Kidney (tissue), 14 donors: ENCODE results near the gene PROCR. TPM values are rescaled to one million over a fixed set of nuclear protein-coding genes. Genes with fewer than 3 reads are reported as not detected.

Experiments
- DNase-seq, 5 donors: peaks; one replicate each; pipeline ENCODE4 v3.0.0-alpha.2; 2013 to 2020
- FAIRE-seq: peaks from 2 replicates; lab custom pipeline; 2012; peaks lifted over from hg19 to GRCh38; lab: Jason Lieb, UNC
- H3K27ac ChIP-seq, 2 donors: one replicate each; pipeline ENCODE4 v1.7.0; 2013; ENCODE audit warnings: low read depth in 2 of 2, low read length in 2 of 2, inconsistent platforms in 1 of 2
- H3K27me3 ChIP-seq: one replicate; pipeline ENCODE4 v1.7.1; 2013; ENCODE audit warnings: low read length, inconsistent platforms; ENCODE audit not compliant: control insufficient read depth, insufficient read depth
- H3K36me3 ChIP-seq, 3 donors: one replicate each; pipeline versions ENCODE4 v1.7.0 to v1.7.1; 2013; ENCODE audit warnings: low read length in 3 of 3, control low read depth in 1 of 3, inconsistent platforms in 1 of 3; ENCODE audit not compliant: insufficient read depth in 3 of 3, control insufficient read depth in 2 of 3
- H3K4me1 ChIP-seq, 3 donors: one replicate each; pipeline versions ENCODE4 v1.7.0 to v1.7.1; 2013; ENCODE audit warnings: low read length in 3 of 3, inconsistent platforms in 1 of 3, low read depth in 1 of 3; ENCODE audit not compliant: control insufficient read depth in 2 of 3, insufficient read depth in 2 of 3
- H3K4me3 ChIP-seq, 3 donors: one replicate each; pipeline versions ENCODE4 v1.7.0 to v1.8.1; 2013; ENCODE audit warnings: low read length in 3 of 3, control low read depth in 1 of 3, inconsistent platforms in 1 of 3
- H3K9ac ChIP-seq, 3 donors: one replicate each; pipeline versions ENCODE4 v1.7.0 to v1.7.1; 2013; ENCODE audit warnings: low read length in 3 of 3, control low read depth in 1 of 3, inconsistent platforms in 1 of 3
- H3K9me3 ChIP-seq, 3 donors: one replicate each; pipeline versions ENCODE4 v1.7.0 to v1.7.1; 2013; ENCODE audit warnings: low read length in 3 of 3, control low read depth in 1 of 3, inconsistent platforms in 1 of 3; ENCODE audit not compliant: control insufficient read depth in 2 of 3, insufficient read depth in 1 of 3
- intact Hi-C: fragments of 100-400 bp; cut with DNase I; formaldehyde crosslinking; loops from one replicate; pipeline ENCODE4 v1.11.1; 2022
- polyA plus RNA-seq: library from polyadenylated mRNA; stranded (reverse); fragments of 350-450 nt; fragmentation: Illumina TruSeq; extraction: RNeasy Lipid Tissue Mini Kit (QIAGEN cat#74804); gene quantifications from one replicate; pipeline ENCODE4 v1.2.3, GENCODE V29; 2014; ENCODE audit warnings: low read depth, low replicate concordance; ENCODE audit not compliant: insufficient read depth
- total RNA-seq: library from RNA; stranded (reverse); fragmentation: NEBNext Ultra II Directional; extraction: Animal tissue kit (Norgen Biotek cat#: 25700); gene quantifications from one replicate; pipeline ENCODE4 v1.2.1, GENCODE V29; 2021
- TF ChIP-seq, protein P1 (sequence below): IDR thresholded peaks from 3 replicates; pipeline ENCODE4 v1.5.1; 2012; ENCODE audit warnings: mild to moderate bottlenecking, moderate library complexity, borderline replicate concordance; ENCODE audit not compliant: insufficient read depth; ENCODE audit errors: extremely low read depth
- donor health status: control.
- donor health status: control.
- donor health status: control.
- donor health status: control.
- donor health status: control.
- donor health status: DM: yes; HTN: yes; CAD: no.
- donor health status: Normal renal cell carcinoma (clear cell type).

PROCR gene
- total and polyA plus RNA-seq, 2 donors from 2014 or later = 20.7 to 24.5 TPM

DNA sequence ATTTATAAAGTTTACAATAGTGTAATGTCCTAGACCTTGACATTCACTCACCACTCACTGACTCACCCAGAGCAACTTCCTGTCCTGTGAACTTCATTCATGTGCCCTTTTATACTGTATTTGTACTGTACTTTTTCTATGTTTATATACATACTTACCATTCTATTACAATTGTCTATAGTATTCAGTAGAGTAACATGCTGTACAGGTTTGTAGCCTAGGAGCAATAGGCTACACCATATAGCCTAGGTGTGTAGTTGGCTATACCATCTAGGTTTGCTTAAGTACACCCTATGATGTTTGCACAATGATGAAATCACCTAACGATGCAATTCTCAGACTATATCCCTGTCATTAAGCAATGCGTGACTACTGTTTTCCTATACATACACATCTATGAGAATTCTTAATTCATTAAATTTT lies 42.2 kb upstream of the PROCR start:
- H3K4me3 ChIP-seq = no peak overlapping the region
- no peak for DNase-seq
- no peaks in the 10 kb centered on the region for H3K9me3 ChIP-seq
- no peak overlapping the region for H3K9ac ChIP-seq
- peaks cover 5 to 30% (median 29%) of the 10 kb centered on the region in 3 donors for H3K36me3 ChIP-seq
- intact Hi-C loops = no loop called here
- TF ChIP-seq, protein P1, sequence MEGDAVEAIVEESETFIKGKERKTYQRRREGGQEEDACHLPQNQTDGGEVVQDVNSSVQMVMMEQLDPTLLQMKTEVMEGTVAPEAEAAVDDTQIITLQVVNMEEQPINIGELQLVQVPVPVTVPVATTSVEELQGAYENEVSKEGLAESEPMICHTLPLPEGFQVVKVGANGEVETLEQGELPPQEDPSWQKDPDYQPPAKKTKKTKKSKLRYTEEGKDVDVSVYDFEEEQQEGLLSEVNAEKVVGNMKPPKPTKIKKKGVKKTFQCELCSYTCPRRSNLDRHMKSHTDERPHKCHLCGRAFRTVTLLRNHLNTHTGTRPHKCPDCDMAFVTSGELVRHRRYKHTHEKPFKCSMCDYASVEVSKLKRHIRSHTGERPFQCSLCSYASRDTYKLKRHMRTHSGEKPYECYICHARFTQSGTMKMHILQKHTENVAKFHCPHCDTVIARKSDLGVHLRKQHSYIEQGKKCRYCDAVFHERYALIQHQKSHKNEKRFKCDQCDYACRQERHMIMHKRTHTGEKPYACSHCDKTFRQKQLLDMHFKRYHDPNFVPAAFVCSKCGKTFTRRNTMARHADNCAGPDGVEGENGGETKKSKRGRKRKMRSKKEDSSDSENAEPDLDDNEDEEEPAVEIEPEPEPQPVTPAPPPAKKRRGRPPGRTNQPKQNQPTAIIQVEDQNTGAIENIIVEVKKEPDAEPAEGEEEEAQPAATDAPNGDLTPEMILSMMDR = no peak
- no peak for FAIRE-seq
- no peak overlapping the region for H3K27ac ChIP-seq
- no peaks in the 10 kb centered on the region for H3K27me3 ChIP-seq
- H3K4me1 ChIP-seq = peaks cover 0 to 1% (median 0%) of the 10 kb centered on the region in 3 donors

DNA sequence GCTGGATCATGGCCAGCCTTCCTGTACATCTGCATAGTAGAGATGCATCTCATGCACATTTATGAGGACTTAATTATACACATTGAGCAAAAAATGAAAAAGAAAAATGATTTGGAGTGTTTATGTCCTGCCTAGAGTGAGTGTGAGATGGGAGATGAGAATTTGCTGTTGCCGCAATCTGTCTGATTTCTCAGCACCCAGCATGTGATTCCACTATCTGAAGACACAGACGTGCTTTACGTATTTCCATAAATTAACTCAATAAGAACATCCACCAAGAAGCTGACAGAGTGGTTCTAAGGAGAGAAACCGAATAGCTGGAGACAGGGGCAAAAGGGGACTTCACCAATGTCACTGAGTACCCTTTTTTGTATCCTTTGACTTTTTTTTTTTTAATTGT lies 39.9 kb upstream of the PROCR start:
- Histone ChIP-seq H3K27me3 (no peaks in the 10 kb centered on the region), H3K27ac (no peak overlapping the region), H3K4me3 (no peak overlapping the region), H3K9me3 (no peaks in the 10 kb centered on the region), H3K4me1 (peaks cover 0 to 2% (median 0%) of the 10 kb centered on the region in 3 donors), H3K9ac (no peak overlapping the region), H3K36me3 (peaks cover 5 to 28% (median 23%) of the 10 kb centered on the region in 3 donors)
- TF ChIP-seq, protein P1 = no peak
- FAIRE-seq = no peak
- intact Hi-C loops = no loop called here
- DNase-seq = no peak

DNA sequence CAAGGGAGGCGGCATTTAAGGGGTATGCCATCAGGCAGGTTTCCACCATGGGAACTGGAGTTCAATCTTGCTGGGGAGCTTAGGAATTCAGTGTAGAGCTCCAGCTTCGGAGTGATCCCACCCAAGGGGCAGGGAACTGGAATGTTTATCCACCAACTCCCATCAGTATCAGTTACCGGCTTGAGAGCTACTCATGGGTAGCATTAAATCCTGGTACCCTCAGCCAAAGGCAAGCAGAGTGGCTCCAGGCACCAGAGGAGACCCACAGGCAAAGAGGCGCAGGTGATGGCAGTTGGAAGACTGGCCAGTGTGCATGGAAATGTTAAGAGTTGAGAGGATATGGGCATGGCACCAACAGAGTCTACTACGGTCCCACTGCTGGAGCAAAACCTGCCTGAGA lies 38.8 kb upstream of the PROCR start:
- H3K9ac ChIP-seq = no peak overlapping the region
- H3K4me3 ChIP-seq = no peak overlapping the region
- peak in 3 of 5 donors; percentile 29 to 37 (median 31) for DNase-seq
- no peaks in the 10 kb centered on the region for H3K9me3 ChIP-seq
- FAIRE-seq = no peak
- no peak overlapping the region for H3K27ac ChIP-seq
- intact Hi-C loops = no loop called here
- TF ChIP-seq, protein P1 = no peak
- peaks cover 5 to 31% (median 25%) of the 10 kb centered on the region in 3 donors for H3K36me3 ChIP-seq
- H3K4me1 ChIP-seq = peaks cover 0 to 2% (median 0%) of the 10 kb centered on the region in 3 donors
- no peaks in the 10 kb centered on the region for H3K27me3 ChIP-seq

DNA sequence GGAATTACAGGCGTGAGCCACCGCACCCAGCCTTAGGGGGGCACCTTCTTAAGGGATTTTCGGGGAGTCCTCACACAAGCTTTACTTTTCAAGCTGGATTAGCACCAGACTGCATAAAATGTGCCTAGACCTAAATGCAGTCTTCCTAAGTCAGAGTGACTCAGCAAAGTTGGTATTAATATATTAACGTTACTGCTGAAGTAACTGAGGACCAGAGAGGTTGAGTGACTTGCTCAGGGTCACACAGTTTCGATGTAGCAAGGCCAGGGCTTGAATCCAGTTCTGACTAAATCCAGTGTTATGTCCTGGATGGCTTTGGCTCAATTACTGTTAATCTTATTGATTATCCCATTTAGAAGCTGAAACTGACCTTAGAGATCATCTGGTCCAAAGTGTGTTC lies 38.1 kb upstream of the PROCR start:
- TF ChIP-seq, protein P1 = no peak
- intact Hi-C loops = no loop called here
- Histone ChIP-seq H3K4me3 (no peak overlapping the region), H3K27me3 (no peaks in the 10 kb centered on the region), H3K9ac (no peak overlapping the region), H3K36me3 (peaks cover 5 to 34% (median 25%) of the 10 kb centered on the region in 3 donors), H3K27ac (no peak overlapping the region), H3K9me3 (no peaks in the 10 kb centered on the region), H3K4me1 (peaks cover 0 to 2% (median 0%) of the 10 kb centered on the region in 3 donors)
- DNase-seq (no peak), FAIRE-seq (no peak)
